SK-N-SH treated with all-trans-retinoic acid at 6 μM for 48 hours (cell line): ENCODE measurements around the gene SMPD3.

Experiments
- ATAC-seq: fragments of 200-7000 bp; cut with Tn5 transposase; 3 replicates; pipeline ENCODE4 v1.9.1; 2020; ENCODE audit warnings: mild to moderate bottlenecking, moderate library complexity
- ARNTL ChIP-seq: fragments of 450-650 bp; formaldehyde crosslinking; IDR thresholded peaks from 2 replicates; pipeline ENCODE4 v1.5.0; 2020; ENCODE audit warnings: low read depth, mild to moderate bottlenecking, moderate library complexity, borderline replicate concordance
- BACH2 ChIP-seq: fragments of 250-450 bp; sonication (Bioruptor Pico); IDR thresholded peaks from 2 replicates; pipeline ENCODE4 v1.9.0; 2021; ENCODE audit warnings: mild to moderate bottlenecking, borderline replicate concordance
- CREB5 ChIP-seq: fragments of 250-450 bp; sonication (Bioruptor Pico); IDR thresholded peaks from 2 replicates; pipeline ENCODE4 v1.5.1; 2020; ENCODE audit warnings: low read depth, mild to moderate bottlenecking, moderate library complexity
- CSDC2 ChIP-seq: fragments of 250-450 bp; sonication (Bioruptor Pico); IDR thresholded peaks from 2 replicates; pipeline ENCODE4 v1.5.0; 2020; ENCODE audit warnings: mild to moderate bottlenecking, moderate library complexity
- ESRRG ChIP-seq: fragments of 250-450 bp; sonication (Bioruptor Pico); IDR thresholded peaks from 2 replicates; pipeline ENCODE4 v1.6.1; 2021; ENCODE audit warnings: mild to moderate bottlenecking
- GLIS3 ChIP-seq: fragments of 250-450 bp; sonication (Bioruptor Pico); IDR thresholded peaks from 2 replicates; pipeline ENCODE4 v1.5.0; 2020; ENCODE audit warnings: mild to moderate bottlenecking, moderate library complexity
- ISL1 ChIP-seq: fragments of 250-450 bp; sonication (Bioruptor Pico); IDR thresholded peaks from 2 replicates; pipeline ENCODE4 v2.1.2; 2022; ENCODE audit warnings: mild to moderate bottlenecking, moderate library complexity
- OSR1 ChIP-seq: fragments of 250-450 bp; sonication (Bioruptor Pico); IDR thresholded peaks from 2 replicates; pipeline ENCODE4 v1.8.0; 2022; ENCODE audit warnings: moderate library complexity, mild to moderate bottlenecking, inconsistent platforms
- POU6F1 ChIP-seq: fragments of 250-450 bp; sonication (Bioruptor Pico); IDR thresholded peaks from 2 replicates; pipeline ENCODE4 v1.8.0; 2021; ENCODE audit warnings: low read depth, mild to moderate bottlenecking, moderate library complexity, borderline replicate concordance
- PPARA ChIP-seq: fragments of 250-450 bp; sonication (Bioruptor Pico); IDR thresholded peaks from 2 replicates; pipeline ENCODE4 v1.5.0; 2020; ENCODE audit warnings: mild to moderate bottlenecking, borderline replicate concordance
- RARB ChIP-seq: fragments of 250-450 bp; sonication (Bioruptor Pico); IDR thresholded peaks from 2 replicates; pipeline ENCODE4 v1.8.0; 2021; ENCODE audit warnings: mild to moderate bottlenecking, moderate library complexity
- SNAI2 ChIP-seq: fragments of 250-450 bp; sonication (Bioruptor Pico); IDR thresholded peaks from 2 replicates; pipeline ENCODE4 v1.5.0; 2020; ENCODE audit warnings: mild to moderate bottlenecking, moderate library complexity
- TCF4 ChIP-seq: fragments of 250-450 bp; sonication (Bioruptor Pico); IDR thresholded peaks from 2 replicates; pipeline ENCODE4 v1.8.0; 2021; ENCODE audit warnings: mild to moderate bottlenecking, moderate library complexity, borderline replicate concordance
- TOX ChIP-seq: fragments of 250-450 bp; sonication (Bioruptor Pico); IDR thresholded peaks from 2 replicates; pipeline ENCODE4 v1.8.0; 2021; ENCODE audit warnings: mild to moderate bottlenecking, moderate library complexity, borderline replicate concordance
- ZFP3 ChIP-seq: fragments of 250-450 bp; sonication (Bioruptor Pico); IDR thresholded peaks from 2 replicates; pipeline ENCODE4 v1.5.0; 2020; ENCODE audit warnings: mild to moderate bottlenecking, moderate library complexity
- ZFP30 ChIP-seq: fragments of 450-650 bp; formaldehyde crosslinking; IDR thresholded peaks from 2 replicates; pipeline ENCODE4 v1.5.0; 2022; ENCODE audit warnings: mild to moderate bottlenecking, moderate library complexity
- ZNF565 ChIP-seq: fragments of 450-650 bp; formaldehyde crosslinking; conservative IDR thresholded peaks from 2 replicates; pipeline ENCODE4 v1.5.0; 2020; ENCODE audit warnings: low read depth, mild to moderate bottlenecking, moderate library complexity
- ZNF70 ChIP-seq: fragments of 450-650 bp; formaldehyde crosslinking; IDR thresholded peaks from 2 replicates; pipeline ENCODE4 v1.5.0; 2020; ENCODE audit warnings: mild to moderate bottlenecking, moderate library complexity
- ZNF8 ChIP-seq: fragments of 450-650 bp; formaldehyde crosslinking; IDR thresholded peaks from 2 replicates; pipeline ENCODE4 v1.5.0; 2020; ENCODE audit warnings: mild to moderate bottlenecking, moderate library complexity
- TF ChIP-seq, protein P1 (sequence below): fragments of 250-450 bp; sonication (Bioruptor Pico); IDR thresholded peaks from 2 replicates; pipeline ENCODE4 v1.8.0; 2020; ENCODE audit warnings: mild to moderate bottlenecking, moderate library complexity, borderline replicate concordance
- TF ChIP-seq, protein P2 (sequence below): fragments of 250-450 bp; sonication (Bioruptor Pico); IDR thresholded peaks from 2 replicates; pipeline ENCODE4 v1.5.0; 2020; ENCODE audit warnings: mild to moderate bottlenecking, moderate library complexity
- TF ChIP-seq, protein P3 (sequence below): fragments of 250-450 bp; sonication (Bioruptor Pico); IDR thresholded peaks from 2 replicates; pipeline ENCODE4 v1.5.1; 2021; ENCODE audit warnings: mild to moderate bottlenecking, moderate library complexity

The SMPD3 gene

GRCh38 chr16:68346892-68347480 is 101.3 kb downstream of the SMPD3 start:
- no peak for ATAC-seq
- TF ChIP-seq SNAI2 (CRISPR knock-in tag) (no peak), TCF4 (CRISPR knock-in tag) (no peak), TOX (CRISPR knock-in tag) (no peak), ZFP3 (CRISPR knock-in tag) (no peak), CSDC2 (CRISPR knock-in tag) (no peak), GLIS3 (CRISPR knock-in tag) (no peak), ISL1 (CRISPR knock-in tag) (no peak)
- TF ChIP-seq, protein P1, sequence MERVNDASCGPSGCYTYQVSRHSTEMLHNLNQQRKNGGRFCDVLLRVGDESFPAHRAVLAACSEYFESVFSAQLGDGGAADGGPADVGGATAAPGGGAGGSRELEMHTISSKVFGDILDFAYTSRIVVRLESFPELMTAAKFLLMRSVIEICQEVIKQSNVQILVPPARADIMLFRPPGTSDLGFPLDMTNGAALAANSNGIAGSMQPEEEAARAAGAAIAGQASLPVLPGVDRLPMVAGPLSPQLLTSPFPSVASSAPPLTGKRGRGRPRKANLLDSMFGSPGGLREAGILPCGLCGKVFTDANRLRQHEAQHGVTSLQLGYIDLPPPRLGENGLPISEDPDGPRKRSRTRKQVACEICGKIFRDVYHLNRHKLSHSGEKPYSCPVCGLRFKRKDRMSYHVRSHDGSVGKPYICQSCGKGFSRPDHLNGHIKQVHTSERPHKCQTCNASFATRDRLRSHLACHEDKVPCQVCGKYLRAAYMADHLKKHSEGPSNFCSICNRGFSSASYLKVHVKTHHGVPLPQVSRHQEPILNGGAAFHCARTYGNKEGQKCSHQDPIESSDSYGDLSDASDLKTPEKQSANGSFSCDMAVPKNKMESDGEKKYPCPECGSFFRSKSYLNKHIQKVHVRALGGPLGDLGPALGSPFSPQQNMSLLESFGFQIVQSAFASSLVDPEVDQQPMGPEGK (CRISPR knock-in tag), result no peak

GRCh38 chr16:68345958-68346635 is 102.2 kb downstream of the SMPD3 start:
- no peak for ATAC-seq
- TF ChIP-seq ZNF70 (no peak), ZNF8 (no peak), POU6F1 (CRISPR knock-in tag) (no peak), ISL1 (CRISPR knock-in tag) (no peak), TCF4 (CRISPR knock-in tag) (no peak), CSDC2 (CRISPR knock-in tag) (no peak), ZFP30 (CRISPR knock-in tag) (no peak), RARB (CRISPR knock-in tag) (no peak), ZNF565 (CRISPR knock-in tag) (no peak), BACH2 (CRISPR knock-in tag) (no peak), ARNTL (CRISPR knock-in tag) (no peak), CREB5 (CRISPR knock-in tag) (no peak), OSR1 (CRISPR knock-in tag) (no peak), ESRRG (CRISPR knock-in tag) (no peak), TOX (CRISPR knock-in tag) (no peak), ZFP3 (CRISPR knock-in tag) (no peak), PPARA (CRISPR knock-in tag) (no peak)
- TF ChIP-seq, protein P2, sequence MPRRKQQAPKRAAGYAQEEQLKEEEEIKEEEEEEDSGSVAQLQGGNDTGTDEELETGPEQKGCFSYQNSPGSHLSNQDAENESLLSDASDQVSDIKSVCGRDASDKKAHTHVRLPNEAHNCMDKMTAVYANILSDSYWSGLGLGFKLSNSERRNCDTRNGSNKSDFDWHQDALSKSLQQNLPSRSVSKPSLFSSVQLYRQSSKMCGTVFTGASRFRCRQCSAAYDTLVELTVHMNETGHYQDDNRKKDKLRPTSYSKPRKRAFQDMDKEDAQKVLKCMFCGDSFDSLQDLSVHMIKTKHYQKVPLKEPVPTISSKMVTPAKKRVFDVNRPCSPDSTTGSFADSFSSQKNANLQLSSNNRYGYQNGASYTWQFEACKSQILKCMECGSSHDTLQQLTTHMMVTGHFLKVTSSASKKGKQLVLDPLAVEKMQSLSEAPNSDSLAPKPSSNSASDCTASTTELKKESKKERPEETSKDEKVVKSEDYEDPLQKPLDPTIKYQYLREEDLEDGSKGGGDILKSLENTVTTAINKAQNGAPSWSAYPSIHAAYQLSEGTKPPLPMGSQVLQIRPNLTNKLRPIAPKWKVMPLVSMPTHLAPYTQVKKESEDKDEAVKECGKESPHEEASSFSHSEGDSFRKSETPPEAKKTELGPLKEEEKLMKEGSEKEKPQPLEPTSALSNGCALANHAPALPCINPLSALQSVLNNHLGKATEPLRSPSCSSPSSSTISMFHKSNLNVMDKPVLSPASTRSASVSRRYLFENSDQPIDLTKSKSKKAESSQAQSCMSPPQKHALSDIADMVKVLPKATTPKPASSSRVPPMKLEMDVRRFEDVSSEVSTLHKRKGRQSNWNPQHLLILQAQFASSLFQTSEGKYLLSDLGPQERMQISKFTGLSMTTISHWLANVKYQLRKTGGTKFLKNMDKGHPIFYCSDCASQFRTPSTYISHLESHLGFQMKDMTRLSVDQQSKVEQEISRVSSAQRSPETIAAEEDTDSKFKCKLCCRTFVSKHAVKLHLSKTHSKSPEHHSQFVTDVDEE (CRISPR knock-in tag), result no peak
- TF ChIP-seq, protein P3, sequence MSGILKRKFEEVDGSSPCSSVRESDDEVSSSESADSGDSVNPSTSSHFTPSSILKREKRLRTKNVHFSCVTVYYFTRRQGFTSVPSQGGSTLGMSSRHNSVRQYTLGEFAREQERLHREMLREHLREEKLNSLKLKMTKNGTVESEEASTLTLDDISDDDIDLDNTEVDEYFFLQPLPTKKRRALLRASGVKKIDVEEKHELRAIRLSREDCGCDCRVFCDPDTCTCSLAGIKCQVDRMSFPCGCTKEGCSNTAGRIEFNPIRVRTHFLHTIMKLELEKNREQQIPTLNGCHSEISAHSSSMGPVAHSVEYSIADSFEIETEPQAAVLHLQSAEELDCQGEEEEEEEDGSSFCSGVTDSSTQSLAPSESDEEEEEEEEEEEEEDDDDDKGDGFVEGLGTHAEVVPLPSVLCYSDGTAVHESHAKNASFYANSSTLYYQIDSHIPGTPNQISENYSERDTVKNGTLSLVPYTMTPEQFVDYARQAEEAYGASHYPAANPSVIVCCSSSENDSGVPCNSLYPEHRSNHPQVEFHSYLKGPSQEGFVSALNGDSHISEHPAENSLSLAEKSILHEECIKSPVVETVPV (CRISPR knock-in tag), result no peak
- TF ChIP-seq, protein P1 (CRISPR knock-in tag), result no peak
